MM.1S (cell line): ENCODE measurements around the gene SENP8.

Experiments used
- CTCF ChIP-seq: fragments of 300-600 bp; sonication (generic); IDR thresholded peaks from 2 replicates; pipeline ENCODE4 v1.5.1; 2016; ENCODE audit warnings: antibody characterized with exemption, low read length, mixed read lengths
- EZH2 ChIP-seq: fragments of 300-600 bp; sonication (generic); optimal IDR thresholded peaks from 2 replicates; pipeline ENCODE3; 2017; ENCODE audit warnings: low read depth, mild to moderate bottlenecking, antibody characterized with exemption, low read length, mixed read lengths
- EZH2phosphoT487 ChIP-seq: fragments of 300-600 bp; sonication (generic); IDR thresholded peaks from 2 replicates; pipeline ENCODE4 v1.6.1; 2018; ENCODE audit warnings: antibody characterized with exemption, low read length

- no peak for TF ChIP-seq CTCF
- no peak for TF ChIP-seq EZH2
- no peak for TF ChIP-seq EZH2phosphoT487
Observed at GRCh38 chr15:72098040-72098439, 20.2 kb upstream of the SENP8 start.
